ENCODE data around the gene ARL2BP. TPM values are rescaled to one million over a fixed set of nuclear protein-coding genes. Genes with fewer than 3 reads are reported as not detected.

Gene ARL2BP
- total and polyA plus RNA-seq, 9 of the 15 experiments (the other 6 are each of a cell fraction or from before 2014, with no cell fraction given), result 16.7 to 41.8 (median 27.2) TPM

DNA sequence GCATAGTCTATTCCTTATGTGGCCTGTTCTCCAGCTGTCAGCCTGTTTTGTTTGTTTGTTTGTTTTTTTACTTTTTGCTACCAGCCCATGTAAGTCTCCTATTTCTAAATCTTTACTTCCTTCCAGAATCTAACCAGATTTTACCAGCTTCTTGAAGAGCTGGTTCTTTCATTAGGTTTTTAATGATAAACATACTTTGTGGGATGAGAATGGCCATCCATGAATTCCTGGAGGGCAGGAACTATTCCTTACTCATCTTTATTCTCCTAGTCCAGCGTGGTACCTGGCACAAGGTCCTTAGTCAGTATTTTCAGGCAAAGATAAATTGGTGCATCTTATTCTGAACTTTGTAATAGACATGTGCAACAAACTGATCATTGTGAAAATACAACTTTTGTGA, 41.6 kb upstream of the ARL2BP start:
- H4K20me1 ChIP-seq (replicated peaks; ENCODE audit: control insufficient read depth, insufficient read depth, low read length), result 0 out of 2 replicates have a peak, but pooled peaks cover 3% of the 10 kb centered on the region
- no peaks in the 10 kb centered on the region for H3K4me1 ChIP-seq (replicated peaks in 1 of 2; ENCODE audit: control insufficient read depth in 2 of 2, insufficient read depth in 2 of 2, low read length in 2 of 2)
- H3K9me3 ChIP-seq (replicated peaks; ENCODE audit: control insufficient read depth, insufficient read depth, low read depth, low read length), result no peaks in the 10 kb centered on the region
- H3K9ac ChIP-seq (ENCODE audit: insufficient read depth in 1 of 2, low read depth in 2 of 2, low read length in 2 of 2), result no peak overlapping the region
- no peaks in the 10 kb centered on the region for H3K27me3 ChIP-seq (ENCODE audit: control insufficient read depth in 2 of 2, insufficient read depth in 2 of 2, low read length in 2 of 2)
- DNase-seq (ENCODE audit: extremely low read depth in 1 of 4, low spot score in 3 of 4) (no peak), ATAC-seq (no peak), FAIRE-seq (peak; percentile 58)
- H3K27ac ChIP-seq (ENCODE audit: extremely low read depth, low read depth, low read length), result no peak overlapping the region
- H3K36me3 ChIP-seq (ENCODE audit: control insufficient read depth, insufficient read depth, low read length), result peaks cover 37% of the 10 kb centered on the region; the same call in 2 of the 3 replicates
- no TSS peak for BruUV-seq (replicated peaks)
- peaks cover 9% of the 10 kb centered on the region; the same call in 1 of the 3 replicates for H3K79me2 ChIP-seq (ENCODE audit: control insufficient read depth, insufficient read depth, low read length)
- no peak overlapping the region for H3K4me3 ChIP-seq
- H3K4me2 ChIP-seq (ENCODE audit: insufficient read depth, low read length), result no peak overlapping the region
- intact Hi-C loops (cut with micrococcal nuclease), result no loop called here
- in situ Hi-C loops (cut with MboI), result no loop called here
- WGBS (ENCODE audit: insufficient coverage, low coverage, missing lambda C conversion rate), result 50% methylated on average over 1 of the region's 1 CpG
- ChIA-PET POLR2A (no interaction called here), CTCF (ENCODE audit: low intra/inter-chr PET ratio) (no interaction called here)
- TF ChIP-seq EHMT2 (IDR thresholded peaks at IDR 0.05) (no peak), MEF2D (tag; conservative IDR thresholded peaks at IDR 0.05; ENCODE audit: low read depth) (no peak), CREB1 (IDR thresholded peaks at IDR 0.05) (no peak), CREB1 (CRISPR knock-in tag; IDR thresholded peaks at IDR 0.05) (no peak), KAT2B (IDR thresholded peaks at IDR 0.05; ENCODE audit: low read depth, low read length) (no peak), MTA3 (IDR thresholded peaks at IDR 0.05; ENCODE audit: borderline replicate concordance) (no peak), POLR3A (IDR thresholded peaks at IDR 0.05; ENCODE audit: borderline replicate concordance, extremely low read depth, insufficient read depth, insufficient read length) (no peak), ZNF282 (CRISPR knock-in tag; IDR thresholded peaks at IDR 0.05) (no peak), MCM7 (IDR thresholded peaks at IDR 0.05) (no peak)
- TF ChIP-seq, protein P1, sequence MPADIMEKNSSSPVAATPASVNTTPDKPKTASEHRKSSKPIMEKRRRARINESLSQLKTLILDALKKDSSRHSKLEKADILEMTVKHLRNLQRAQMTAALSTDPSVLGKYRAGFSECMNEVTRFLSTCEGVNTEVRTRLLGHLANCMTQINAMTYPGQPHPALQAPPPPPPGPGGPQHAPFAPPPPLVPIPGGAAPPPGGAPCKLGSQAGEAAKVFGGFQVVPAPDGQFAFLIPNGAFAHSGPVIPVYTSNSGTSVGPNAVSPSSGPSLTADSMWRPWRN (IDR thresholded peaks at IDR 0.05; ENCODE audit: low read depth), result no peak
- TF ChIP-seq, protein P2, sequence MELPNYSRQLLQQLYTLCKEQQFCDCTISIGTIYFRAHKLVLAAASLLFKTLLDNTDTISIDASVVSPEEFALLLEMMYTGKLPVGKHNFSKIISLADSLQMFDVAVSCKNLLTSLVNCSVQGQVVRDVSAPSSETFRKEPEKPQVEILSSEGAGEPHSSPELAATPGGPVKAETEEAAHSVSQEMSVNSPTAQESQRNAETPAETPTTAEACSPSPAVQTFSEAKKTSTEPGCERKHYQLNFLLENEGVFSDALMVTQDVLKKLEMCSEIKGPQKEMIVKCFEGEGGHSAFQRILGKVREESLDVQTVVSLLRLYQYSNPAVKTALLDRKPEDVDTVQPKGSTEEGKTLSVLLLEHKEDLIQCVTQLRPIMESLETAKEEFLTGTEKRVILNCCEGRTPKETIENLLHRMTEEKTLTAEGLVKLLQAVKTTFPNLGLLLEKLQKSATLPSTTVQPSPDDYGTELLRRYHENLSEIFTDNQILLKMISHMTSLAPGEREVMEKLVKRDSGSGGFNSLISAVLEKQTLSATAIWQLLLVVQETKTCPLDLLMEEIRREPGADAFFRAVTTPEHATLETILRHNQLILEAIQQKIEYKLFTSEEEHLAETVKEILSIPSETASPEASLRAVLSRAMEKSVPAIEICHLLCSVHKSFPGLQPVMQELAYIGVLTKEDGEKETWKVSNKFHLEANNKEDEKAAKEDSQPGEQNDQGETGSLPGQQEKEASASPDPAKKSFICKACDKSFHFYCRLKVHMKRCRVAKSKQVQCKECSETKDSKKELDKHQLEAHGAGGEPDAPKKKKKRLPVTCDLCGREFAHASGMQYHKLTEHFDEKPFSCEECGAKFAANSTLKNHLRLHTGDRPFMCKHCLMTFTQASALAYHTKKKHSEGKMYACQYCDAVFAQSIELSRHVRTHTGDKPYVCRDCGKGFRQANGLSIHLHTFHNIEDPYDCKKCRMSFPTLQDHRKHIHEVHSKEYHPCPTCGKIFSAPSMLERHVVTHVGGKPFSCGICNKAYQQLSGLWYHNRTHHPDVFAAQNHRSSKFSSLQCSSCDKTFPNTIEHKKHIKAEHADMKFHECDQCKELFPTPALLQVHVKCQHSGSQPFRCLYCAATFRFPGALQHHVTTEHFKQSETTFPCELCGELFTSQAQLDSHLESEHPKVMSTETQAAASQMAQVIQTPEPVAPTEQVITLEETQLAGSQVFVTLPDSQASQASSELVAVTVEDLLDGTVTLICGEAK (IDR thresholded peaks at IDR 0.05), result no peak
- TF ChIP-seq, protein P2 (CRISPR knock-in tag; IDR thresholded peaks at IDR 0.05), result no peak
- TF ChIP-seq, protein P3, sequence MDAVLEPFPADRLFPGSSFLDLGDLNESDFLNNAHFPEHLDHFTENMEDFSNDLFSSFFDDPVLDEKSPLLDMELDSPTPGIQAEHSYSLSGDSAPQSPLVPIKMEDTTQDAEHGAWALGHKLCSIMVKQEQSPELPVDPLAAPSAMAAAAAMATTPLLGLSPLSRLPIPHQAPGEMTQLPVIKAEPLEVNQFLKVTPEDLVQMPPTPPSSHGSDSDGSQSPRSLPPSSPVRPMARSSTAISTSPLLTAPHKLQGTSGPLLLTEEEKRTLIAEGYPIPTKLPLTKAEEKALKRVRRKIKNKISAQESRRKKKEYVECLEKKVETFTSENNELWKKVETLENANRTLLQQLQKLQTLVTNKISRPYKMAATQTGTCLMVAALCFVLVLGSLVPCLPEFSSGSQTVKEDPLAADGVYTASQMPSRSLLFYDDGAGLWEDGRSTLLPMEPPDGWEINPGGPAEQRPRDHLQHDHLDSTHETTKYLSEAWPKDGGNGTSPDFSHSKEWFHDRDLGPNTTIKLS (IDR thresholded peaks at IDR 0.05; ENCODE audit: borderline replicate concordance, low read depth), result no peak
- no peaks in the 10 kb centered on the region for H3K9me1 ChIP-seq (ENCODE audit: control insufficient read depth, insufficient read depth, low read length)
- no peak overlapping the region for H2AFZ ChIP-seq (ENCODE audit: low read depth, low read length)

All from K562 (cell line).